Mucosa of rectum (tissue), 2 donors: Measurements from ENCODE around the gene TSPO2.

Experiments used
- H3K27ac ChIP-seq, 2 donors: one replicate each; pipeline ENCODE4 v1.7.0; 2013; ENCODE audit warnings: inconsistent platforms in 2 of 2, low read depth in 2 of 2, low read length in 2 of 2
- H3K27me3 ChIP-seq, 2 donors: one replicate each; pipeline ENCODE4 v1.7.0; 2013; ENCODE audit warnings: low read length in 2 of 2; ENCODE audit not compliant: control insufficient read depth in 2 of 2, insufficient read depth in 2 of 2
- H3K36me3 ChIP-seq, 2 donors: one replicate each; pipeline ENCODE4 v1.7.0; 2013; ENCODE audit warnings: low read length in 2 of 2; ENCODE audit not compliant: control insufficient read depth in 2 of 2, insufficient read depth in 2 of 2
- H3K4me1 ChIP-seq, 2 donors: one replicate each; pipeline ENCODE4 v1.7.0; 2013; ENCODE audit warnings: low read length in 2 of 2, mild to moderate bottlenecking in 1 of 2; ENCODE audit not compliant: control insufficient read depth in 2 of 2, insufficient read depth in 2 of 2
- H3K4me3 ChIP-seq, 2 donors: one replicate each; pipeline ENCODE4 v1.7.0; 2013; ENCODE audit warnings: low read length in 2 of 2
- H3K9ac ChIP-seq, 2 donors: one replicate each; pipeline ENCODE4 v1.7.0; 2013; ENCODE audit warnings: low read length in 2 of 2, low read depth in 1 of 2, mild to moderate bottlenecking in 1 of 2
- H3K9me3 ChIP-seq, 2 donors: one replicate each; pipeline ENCODE4 v1.7.0; 2013; ENCODE audit warnings: low read length in 2 of 2; ENCODE audit not compliant: control insufficient read depth in 2 of 2
- donor health status: healthy.
- donor health status: Normal muscosa, but diverticular disease.

The TSPO2 gene

GRCh38 chr6:41038205-41038604, 4.1 kb upstream of the TSPO2 start:
- Histone ChIP-seq H3K27me3 (no peaks in the 10 kb centered on the region), H3K36me3 (no peaks in the 10 kb centered on the region), H3K27ac (no peak overlapping the region), H3K9me3 (no peaks in the 10 kb centered on the region), H3K4me3 (no peak overlapping the region), H3K4me1 (peaks cover 11 to 21% of the 10 kb centered on the region in 2 donors), H3K9ac (no peak overlapping the region)

- H3K4me1 ChIP-seq = peaks cover 11 to 21% of the 10 kb centered on the region in 2 donors
- peak within 1 kb of the TSS; percentile 53 for H3K27ac ChIP-seq
- H3K9ac ChIP-seq = peak within 1 kb of the TSS in 1 of 2 donors; percentile 35
- H3K27me3 ChIP-seq = no peaks in the 10 kb centered on the region
- H3K36me3 ChIP-seq = no peaks in the 10 kb centered on the region
- H3K4me3 ChIP-seq = peak within 1 kb of the TSS; percentile 2 to 58
- H3K9me3 ChIP-seq = no peaks in the 10 kb centered on the region
These were observed 2.9 kb upstream of the TSPO2 start, which contains the start of gene UNC5CL for GRCh38 chr6:41039060-41039998. TSS of gene UNC5CL (minus strand) at chr6:41039221. CDS start at chr6:41035074, 4,147 bp downstream.

- peaks cover 11 to 21% of the 10 kb centered on the region in 2 donors for H3K4me1 ChIP-seq
- H3K9me3 ChIP-seq = no peaks in the 10 kb centered on the region
- H3K9ac ChIP-seq = no peak overlapping the region
- H3K36me3 ChIP-seq = no peaks in the 10 kb centered on the region
- no peaks in the 10 kb centered on the region for H3K27me3 ChIP-seq
- no peak overlapping the region for H3K4me3 ChIP-seq
- H3K27ac ChIP-seq = peak overlapping the region; percentile 49 to 53
These were observed 1.9 kb upstream of the TSPO2 start for GRCh38 chr6:41040101-41040939.

GRCh38 chr6:41040940-41041536, 1.2 kb upstream of the TSPO2 start:
- Histone ChIP-seq H3K4me1 (peaks cover 11 to 21% of the 10 kb centered on the region in 2 donors), H3K4me3 (no peak overlapping the region), H3K9me3 (no peaks in the 10 kb centered on the region), H3K9ac (no peak overlapping the region), H3K27ac (peak overlapping the region; percentile 49 to 53), H3K36me3 (no peaks in the 10 kb centered on the region), H3K27me3 (no peaks in the 10 kb centered on the region)

- H3K9ac ChIP-seq = no peak overlapping the region
- no peaks in the 10 kb centered on the region for H3K27me3 ChIP-seq
- no peak overlapping the region for H3K4me3 ChIP-seq
- H3K9me3 ChIP-seq = no peaks in the 10 kb centered on the region
- peaks cover 11 to 21% of the 10 kb centered on the region in 2 donors for H3K4me1 ChIP-seq
- no peak overlapping the region for H3K27ac ChIP-seq
- no peaks in the 10 kb centered on the region for H3K36me3 ChIP-seq
These were observed 884 bp downstream of the TSPO2 start for GRCh38 chr6:41043151-41043550.

- Histone ChIP-seq H3K9ac (no peak overlapping the region), H3K4me1 (peaks cover 4 to 5% of the 10 kb centered on the region in 2 donors), H3K9me3 (no peaks in the 10 kb centered on the region), H3K4me3 (no peak overlapping the region), H3K36me3 (no peaks in the 10 kb centered on the region), H3K27me3 (no peaks in the 10 kb centered on the region), H3K27ac (no peak overlapping the region)
These were observed 3.4 kb downstream of the TSPO2 start for GRCh38 chr6:41045664-41046063.

DNA sequence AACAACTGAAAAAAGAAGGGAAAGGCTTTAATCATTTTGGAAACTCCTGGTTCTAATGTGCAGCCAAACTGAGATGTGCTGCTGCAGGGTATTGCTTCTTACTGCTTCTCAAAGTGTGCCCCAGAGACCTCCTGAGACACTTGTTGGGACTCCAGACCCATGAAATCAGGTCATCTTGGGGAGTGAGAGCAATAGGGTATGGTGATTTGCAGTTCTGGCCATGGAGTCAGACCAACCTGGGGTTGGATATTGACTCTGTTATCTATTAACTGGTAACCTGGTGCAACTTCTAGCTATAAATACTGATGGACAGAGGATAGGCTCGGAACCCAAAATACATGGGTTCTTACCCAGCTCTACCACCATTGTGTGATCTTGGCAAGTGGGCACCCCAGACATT, 3.8 kb downstream of the TSPO2 start:
- Histone ChIP-seq H3K4me3 (no peak overlapping the region), H3K27ac (no peak overlapping the region), H3K9ac (no peak overlapping the region), H3K4me1 (peaks cover under 1% of the 10 kb centered on the region in 2 donors), H3K9me3 (no peaks in the 10 kb centered on the region), H3K36me3 (no peaks in the 10 kb centered on the region), H3K27me3 (no peaks in the 10 kb centered on the region)

DNA sequence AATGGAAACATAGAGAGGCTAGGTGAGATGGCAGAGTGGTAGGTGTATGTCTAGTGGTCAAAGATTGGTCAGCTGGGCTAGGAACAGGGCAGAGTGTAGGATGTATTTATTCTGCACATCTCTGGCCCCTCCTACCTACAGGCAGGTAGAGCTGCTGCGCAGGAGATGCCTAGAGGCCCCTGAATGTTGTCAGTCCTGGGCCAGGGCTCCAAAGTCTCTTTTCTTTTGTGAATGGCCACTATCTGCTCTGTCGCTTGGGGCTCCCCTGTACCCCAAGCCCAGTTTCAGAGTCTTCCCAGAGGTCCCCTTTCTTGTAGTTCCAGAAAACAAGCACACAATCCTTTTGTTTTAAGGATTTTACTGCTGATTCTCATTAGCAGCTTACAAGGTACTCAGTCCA, 5.0 kb downstream of the TSPO2 start:
- Histone ChIP-seq H3K36me3 (no peaks in the 10 kb centered on the region), H3K4me1 (no peaks in the 10 kb centered on the region), H3K27me3 (no peaks in the 10 kb centered on the region), H3K27ac (no peak overlapping the region), H3K4me3 (no peak overlapping the region), H3K9me3 (no peaks in the 10 kb centered on the region), H3K9ac (no peak overlapping the region)

DNA sequence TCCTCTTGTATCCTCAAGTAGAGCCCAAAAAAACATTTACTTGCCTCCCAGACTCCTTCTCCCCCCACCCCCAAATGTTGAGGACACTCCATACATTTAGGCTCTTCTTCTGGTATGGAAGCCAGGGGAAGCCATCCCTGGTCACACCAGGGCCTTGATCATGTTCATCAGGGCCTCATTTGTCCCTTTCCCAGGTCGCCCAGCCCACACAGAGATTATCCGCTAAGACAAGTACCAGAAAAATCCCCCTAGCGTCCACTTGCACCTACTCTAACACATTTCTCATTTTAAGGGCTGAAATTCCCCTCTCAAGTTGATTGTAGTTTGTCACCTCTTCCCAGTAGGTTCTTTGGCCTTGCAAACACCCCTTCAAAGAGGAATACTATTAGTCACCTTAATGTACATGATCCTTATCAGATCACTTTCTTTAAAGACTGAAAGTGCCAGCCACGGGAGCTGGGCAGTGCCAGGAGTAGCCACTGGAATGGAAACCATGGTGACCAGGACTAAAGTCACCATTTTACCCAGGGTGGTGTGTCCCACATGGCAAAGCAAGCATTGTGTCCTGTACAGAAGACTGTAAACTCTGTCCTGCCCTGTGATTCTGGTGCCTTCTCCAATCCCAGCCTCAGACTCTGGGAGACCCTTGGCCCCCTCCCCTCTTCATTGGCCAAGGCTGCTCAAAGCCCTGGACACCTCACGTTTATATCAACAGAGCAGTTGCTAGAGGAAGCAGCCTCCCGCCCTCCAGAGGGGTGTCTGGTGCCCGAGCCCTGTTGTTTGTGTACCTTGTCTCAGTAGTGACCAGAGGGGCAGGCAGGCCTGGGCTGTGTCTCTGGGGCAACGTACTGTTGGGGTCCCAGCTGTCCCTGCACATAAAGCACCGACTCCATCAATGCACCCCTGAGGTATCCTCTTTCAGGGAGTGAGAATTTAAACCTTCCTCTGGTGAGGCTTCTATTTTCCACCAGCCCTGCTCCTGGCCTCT, 5.8 kb downstream of the TSPO2 start:
- H3K4me3 ChIP-seq = no peak overlapping the region
- H3K9ac ChIP-seq = no peak overlapping the region
- H3K4me1 ChIP-seq = no peaks in the 10 kb centered on the region
- H3K27ac ChIP-seq = no peak overlapping the region
- H3K36me3 ChIP-seq = no peaks in the 10 kb centered on the region
- H3K27me3 ChIP-seq = no peaks in the 10 kb centered on the region
- no peaks in the 10 kb centered on the region for H3K9me3 ChIP-seq
